Measurements from ENCODE around the gene CRYGD.

The CRYGD gene

GRCh38 chr2:208093128-208093527, 31.2 kb downstream of the CRYGD start:
- no peak for TF ChIP-seq CTCF (IDR thresholded peaks at IDR 0.05; ENCODE audit: extremely low read depth, missing control alignments)
- no peak for DNase-seq (ENCODE audit: low spot score)

DNA sequence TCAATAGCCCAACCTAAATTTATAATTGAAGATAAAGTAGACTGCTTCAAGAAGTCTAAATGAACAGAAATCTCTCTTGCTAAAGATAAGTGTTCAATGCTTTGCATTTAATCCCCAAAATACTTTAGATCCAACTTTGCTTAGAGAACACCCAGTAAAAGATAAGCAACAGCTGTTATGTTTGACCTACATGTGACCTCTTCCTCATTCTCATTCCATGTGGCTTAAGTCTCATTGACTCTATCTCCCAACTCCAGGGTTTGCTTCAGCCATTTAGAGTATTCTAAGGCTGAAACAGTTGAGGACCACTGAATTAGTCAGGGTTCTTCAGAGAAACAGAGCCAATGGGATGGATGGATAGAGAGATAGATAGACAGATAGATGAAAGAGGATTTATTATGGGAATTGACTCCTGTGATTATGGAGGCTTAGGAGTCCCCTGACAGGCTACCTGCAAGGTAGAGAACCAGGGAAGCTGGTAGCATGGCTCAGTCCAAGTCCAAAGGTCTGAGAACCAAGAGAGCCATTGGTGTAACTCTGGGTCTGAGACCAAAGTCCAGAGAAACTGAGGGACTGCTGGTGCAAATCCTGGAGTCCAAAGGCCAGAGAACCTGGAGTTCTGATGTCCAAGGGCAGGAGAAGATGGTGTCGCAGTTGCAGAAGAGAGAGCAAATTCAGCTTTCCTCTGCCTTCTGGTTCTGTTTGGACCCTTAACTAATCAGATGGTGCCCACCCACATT, 32.1 kb downstream of the CRYGD start:
- no peak for DNase-seq (ENCODE audit: low spot score)
- no peak for TF ChIP-seq CTCF (IDR thresholded peaks at IDR 0.05; ENCODE audit: extremely low read depth, missing control alignments)

- TF ChIP-seq CTCF (IDR thresholded peaks at IDR 0.05; ENCODE audit: extremely low read depth, missing control alignments): no peak
- DNase-seq (ENCODE audit: low spot score): no peak
Measured at GRCh38 chr2:208090420-208090819, 33.9 kb downstream of the CRYGD start.

GRCh38 chr2:208086029-208086428, 38.3 kb downstream of the CRYGD start:
- no peak for TF ChIP-seq CTCF (IDR thresholded peaks at IDR 0.05; ENCODE audit: extremely low read depth, missing control alignments)
- DNase-seq (ENCODE audit: low spot score): no peak

GRCh38 chr2:208083807-208084206, 40.5 kb downstream of the CRYGD start:
- TF ChIP-seq CTCF (IDR thresholded peaks at IDR 0.05; ENCODE audit: extremely low read depth, missing control alignments): no peak
- no peak for DNase-seq (ENCODE audit: low spot score)

GRCh38 chr2:208077276-208077675, 47.0 kb downstream of the CRYGD start:
- TF ChIP-seq CTCF (IDR thresholded peaks at IDR 0.05; ENCODE audit: extremely low read depth, missing control alignments): no peak
- no peak for DNase-seq (ENCODE audit: low spot score)

DNA sequence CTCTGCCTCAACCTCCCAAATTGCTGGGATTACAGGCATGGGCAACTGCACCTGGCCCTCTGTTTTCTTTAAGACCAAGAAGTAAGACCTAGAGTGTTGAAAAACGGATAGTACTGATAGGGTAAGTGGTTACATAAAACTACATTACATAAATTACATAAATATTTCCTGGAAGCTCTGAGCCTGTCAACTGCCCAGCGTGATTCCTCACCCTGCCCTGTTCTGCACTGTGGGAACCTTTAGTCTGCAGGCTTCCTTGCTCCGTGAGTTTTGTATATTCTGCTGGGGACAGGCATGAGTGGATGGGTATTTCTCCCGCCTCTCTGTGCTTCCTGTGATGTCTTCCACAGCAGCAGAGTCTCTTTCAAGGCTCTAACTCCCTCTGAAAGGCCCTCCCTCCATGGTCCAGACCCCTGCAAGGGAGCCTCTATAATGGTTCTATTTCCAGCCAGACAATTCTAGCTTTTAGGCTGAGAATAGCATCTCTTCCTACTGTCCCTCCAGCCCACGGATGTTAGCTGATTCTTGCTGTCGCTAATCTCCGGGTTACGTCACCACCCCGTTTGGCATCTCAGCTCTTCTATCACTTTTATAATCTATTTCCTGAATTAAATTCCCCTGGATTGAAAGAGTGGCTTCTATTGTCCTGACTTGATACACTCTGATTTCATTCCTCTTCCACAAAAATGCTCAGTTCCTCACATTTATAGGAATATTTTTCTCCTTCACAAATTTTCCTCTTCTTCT, 49.5 kb downstream of the CRYGD start:
- TF ChIP-seq CTCF (IDR thresholded peaks at IDR 0.05; ENCODE audit: extremely low read depth, missing control alignments): no peak
- DNase-seq (ENCODE audit: low spot score): no peak
